WTC11 (cell line): ENCODE data around the gene PAPLN.

Experiments used
- CREB1 ChIP-seq: sonication (generic); formaldehyde crosslinking; IDR thresholded peaks from 2 replicates; pipeline ENCODE4 v1.8.0; 2023; ENCODE audit warnings: mild to moderate bottlenecking, missing genetic modification reagents
- CTCF ChIP-seq: fragments of 200-600 bp; IDR thresholded peaks from 2 replicates; pipeline ENCODE4 v1.8.0; 2022; ENCODE audit warnings: antibody characterized with exemption
- ELF4 ChIP-seq: sonication (generic); formaldehyde crosslinking; IDR thresholded peaks from 2 replicates; pipeline ENCODE4 v1.8.1; 2022; ENCODE audit warnings: low read depth, mild to moderate bottlenecking, moderate library complexity, missing genetic modification reagents
- KAT7 ChIP-seq: sonication (generic); formaldehyde crosslinking; IDR thresholded peaks from 2 replicates; pipeline ENCODE4 v1.8.1; 2023; ENCODE audit warnings: missing genetic modification reagents, mild to moderate bottlenecking, borderline replicate concordance
- NR3C1 ChIP-seq: sonication (generic); formaldehyde crosslinking; conservative IDR thresholded peaks from 2 replicates; pipeline ENCODE4 v1.8.1; 2023; ENCODE audit warnings: low read depth, mild to moderate bottlenecking, missing genetic modification reagents
- RELA ChIP-seq: sonication (generic); formaldehyde crosslinking; IDR thresholded peaks from 2 replicates; pipeline ENCODE4 v1.8.1; 2022; ENCODE audit warnings: missing genetic modification reagents, mild to moderate bottlenecking, borderline replicate concordance
- TF ChIP-seq, protein P1 (sequence below): sonication (generic); formaldehyde crosslinking; IDR thresholded peaks from 2 replicates; pipeline ENCODE4 v1.8.0; 2022; ENCODE audit warnings: mild to moderate bottlenecking, missing genetic modification reagents

DNA sequence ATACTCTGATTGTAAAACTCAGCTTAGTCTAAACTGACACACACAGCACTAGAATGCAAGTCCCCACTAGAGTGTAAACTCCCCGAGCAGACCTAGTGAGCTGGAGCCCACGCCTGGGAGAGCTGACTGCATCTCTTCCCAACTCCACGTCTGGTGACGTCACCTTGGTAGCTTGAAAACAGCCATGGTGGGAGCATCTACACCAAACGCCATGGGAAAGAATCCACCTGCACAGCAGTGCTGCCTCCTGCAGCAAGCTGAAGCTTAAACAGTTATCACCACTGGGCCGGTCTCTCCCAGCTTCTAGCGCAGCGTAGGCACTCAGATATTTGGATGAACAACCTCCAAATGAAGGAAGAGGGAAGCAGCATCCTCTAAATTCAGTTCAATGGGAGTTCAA, 4.3 kb upstream of the PAPLN start:
- TF ChIP-seq CREB1 (CRISPR knock-in tag), result no peak
- no peak for TF ChIP-seq CTCF
- no peak for TF ChIP-seq ELF4 (CRISPR knock-in tag)
- TF ChIP-seq, protein P1, sequence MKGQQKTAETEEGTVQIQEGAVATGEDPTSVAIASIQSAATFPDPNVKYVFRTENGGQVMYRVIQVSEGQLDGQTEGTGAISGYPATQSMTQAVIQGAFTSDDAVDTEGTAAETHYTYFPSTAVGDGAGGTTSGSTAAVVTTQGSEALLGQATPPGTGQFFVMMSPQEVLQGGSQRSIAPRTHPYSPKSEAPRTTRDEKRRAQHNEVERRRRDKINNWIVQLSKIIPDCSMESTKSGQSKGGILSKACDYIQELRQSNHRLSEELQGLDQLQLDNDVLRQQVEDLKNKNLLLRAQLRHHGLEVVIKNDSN (CRISPR knock-in tag), result no peak
- no peak for TF ChIP-seq RELA (CRISPR knock-in tag)
- no peak for TF ChIP-seq NR3C1
- TF ChIP-seq KAT7, result no peak
